ENCODE measurements around the gene SUMO3.

The SUMO3 gene

DNA sequence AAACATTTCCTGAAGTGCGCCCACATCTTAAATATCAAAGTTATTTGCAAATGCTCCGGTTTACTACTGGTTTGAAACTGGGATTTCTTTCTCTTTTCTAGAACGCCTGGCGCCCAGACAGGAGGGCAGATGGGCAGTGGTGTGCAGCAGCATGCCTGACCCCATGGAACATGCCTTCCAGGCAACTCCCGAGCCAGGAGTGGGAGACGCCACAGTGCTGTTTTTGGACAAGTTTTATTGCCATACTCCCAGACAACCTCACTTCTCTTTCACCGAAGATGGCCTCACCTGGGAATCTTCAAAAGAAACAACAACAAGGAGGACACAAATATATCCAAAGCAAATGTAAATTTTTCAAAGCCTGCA, 37.7 kb downstream of the SUMO3 start:
- no peak overlapping the region for H3K9ac ChIP-seq (ENCODE audit: low read length)
- H3K27me3 ChIP-seq (ENCODE audit: control insufficient read depth, insufficient read depth, low read length) = no peaks in the 10 kb centered on the region
- H3K4me3 ChIP-seq (ENCODE audit: low read length) = no peak overlapping the region
- H3K9me3 ChIP-seq (ENCODE audit: control insufficient read depth, low read depth, low read length) = no peaks in the 10 kb centered on the region
- H3K36me3 ChIP-seq (ENCODE audit: control insufficient read depth, low read depth, low read length) = peaks cover 26% of the 10 kb centered on the region
- H3K27ac ChIP-seq (ENCODE audit: low read length) = no peak overlapping the region
- H3K4me1 ChIP-seq (ENCODE audit: control insufficient read depth, low read depth, low read length) = no peaks in the 10 kb centered on the region

DNA sequence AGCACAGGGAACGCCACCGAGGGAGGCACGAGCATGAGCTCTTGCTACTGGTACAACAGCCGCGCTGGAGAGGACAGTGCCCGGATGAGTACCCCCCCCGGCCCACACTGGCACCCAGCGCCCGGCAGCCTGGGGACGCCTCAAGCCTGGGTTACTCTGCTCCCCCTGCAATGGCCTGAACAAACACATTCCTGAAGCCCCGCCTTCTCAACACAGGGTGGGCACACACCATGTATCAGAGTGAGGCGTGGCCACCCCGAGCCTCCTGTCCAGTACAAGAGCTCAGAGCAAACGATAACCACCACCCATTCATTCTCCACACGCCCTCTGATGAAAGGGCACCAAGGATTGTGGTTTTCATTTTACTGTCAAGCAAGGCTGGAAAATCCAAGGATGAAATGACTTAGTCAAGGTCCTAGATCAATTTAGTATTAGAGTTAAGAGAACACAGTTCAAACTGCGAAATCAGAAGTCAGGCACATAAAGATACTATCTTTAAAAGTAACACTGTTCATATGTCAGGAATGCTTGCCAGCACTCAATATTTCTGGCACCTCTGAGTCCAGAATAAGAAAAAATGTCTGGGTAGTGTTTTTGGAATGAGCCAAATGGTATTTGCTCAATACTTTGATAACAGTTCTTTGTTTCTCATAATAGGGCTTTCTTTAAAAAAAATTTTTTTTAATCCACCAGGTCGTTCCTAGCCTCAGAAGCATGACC, 38.3 kb downstream of the SUMO3 start:
- Histone ChIP-seq H3K36me3 (ENCODE audit: control insufficient read depth, low read depth, low read length) (peaks cover 29% of the 10 kb centered on the region), H3K9me3 (ENCODE audit: control insufficient read depth, low read depth, low read length) (no peaks in the 10 kb centered on the region), H3K4me3 (ENCODE audit: low read length) (no peak overlapping the region), H3K4me1 (ENCODE audit: control insufficient read depth, low read depth, low read length) (no peaks in the 10 kb centered on the region), H3K27me3 (ENCODE audit: control insufficient read depth, insufficient read depth, low read length) (no peaks in the 10 kb centered on the region), H3K9ac (ENCODE audit: low read length) (no peak overlapping the region), H3K27ac (ENCODE audit: low read length) (no peak overlapping the region)

DNA sequence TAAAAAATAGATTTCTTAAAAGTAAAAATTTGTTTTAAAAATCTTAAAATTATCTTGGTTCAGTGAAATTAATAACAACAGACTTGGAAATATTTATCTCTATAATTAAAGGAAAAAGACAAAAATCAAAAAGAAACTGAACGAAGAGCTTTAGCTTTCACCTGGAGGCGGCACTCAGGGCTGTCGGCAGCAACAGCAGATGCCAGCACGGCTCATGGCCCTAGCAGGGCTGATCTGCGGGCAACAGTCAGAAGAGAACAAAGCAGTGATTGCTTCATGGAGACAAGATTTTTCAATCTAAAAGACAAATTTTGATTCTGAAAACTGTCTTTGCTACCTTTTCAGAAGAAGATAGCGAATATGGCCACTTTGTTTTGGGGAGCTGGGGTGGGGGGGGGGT, 38.9 kb downstream of the SUMO3 start:
- no peaks in the 10 kb centered on the region for H3K4me1 ChIP-seq (ENCODE audit: control insufficient read depth, low read depth, low read length)
- no peak overlapping the region for H3K27ac ChIP-seq (ENCODE audit: low read length)
- H3K4me3 ChIP-seq (ENCODE audit: low read length) = no peak overlapping the region
- peaks cover 34% of the 10 kb centered on the region for H3K36me3 ChIP-seq (ENCODE audit: control insufficient read depth, low read depth, low read length)
- H3K27me3 ChIP-seq (ENCODE audit: control insufficient read depth, insufficient read depth, low read length) = no peaks in the 10 kb centered on the region
- H3K9ac ChIP-seq (ENCODE audit: low read length) = no peak overlapping the region
- no peaks in the 10 kb centered on the region for H3K9me3 ChIP-seq (ENCODE audit: control insufficient read depth, low read depth, low read length)

DNA sequence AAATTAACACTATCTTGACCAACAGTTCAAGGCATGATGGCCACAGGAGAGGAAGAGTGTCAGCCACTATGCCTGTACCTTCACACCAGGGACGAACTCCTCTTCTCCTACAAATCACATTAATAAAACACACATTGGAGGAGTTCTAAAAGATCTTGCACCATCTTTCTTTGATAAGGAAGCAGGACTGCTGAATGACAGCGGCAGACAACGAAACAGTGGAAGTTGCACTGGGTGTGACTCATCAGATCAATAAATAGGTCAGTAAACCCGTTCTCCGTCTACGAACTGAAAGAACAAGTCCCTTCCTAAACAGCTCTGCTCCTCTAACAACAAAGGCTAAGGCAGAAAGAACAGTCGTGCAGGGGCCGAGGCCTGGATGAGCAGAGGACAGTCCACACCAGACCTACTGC, 39.4 kb downstream of the SUMO3 start:
- Histone ChIP-seq H3K27me3 (ENCODE audit: control insufficient read depth, insufficient read depth, low read length) (no peaks in the 10 kb centered on the region), H3K9ac (ENCODE audit: low read length) (no peak overlapping the region), H3K9me3 (ENCODE audit: control insufficient read depth, low read depth, low read length) (no peaks in the 10 kb centered on the region), H3K4me3 (ENCODE audit: low read length) (no peak overlapping the region), H3K27ac (ENCODE audit: low read length) (no peak overlapping the region), H3K4me1 (ENCODE audit: control insufficient read depth, low read depth, low read length) (no peaks in the 10 kb centered on the region), H3K36me3 (ENCODE audit: control insufficient read depth, low read depth, low read length) (peaks cover 39% of the 10 kb centered on the region)

DNA sequence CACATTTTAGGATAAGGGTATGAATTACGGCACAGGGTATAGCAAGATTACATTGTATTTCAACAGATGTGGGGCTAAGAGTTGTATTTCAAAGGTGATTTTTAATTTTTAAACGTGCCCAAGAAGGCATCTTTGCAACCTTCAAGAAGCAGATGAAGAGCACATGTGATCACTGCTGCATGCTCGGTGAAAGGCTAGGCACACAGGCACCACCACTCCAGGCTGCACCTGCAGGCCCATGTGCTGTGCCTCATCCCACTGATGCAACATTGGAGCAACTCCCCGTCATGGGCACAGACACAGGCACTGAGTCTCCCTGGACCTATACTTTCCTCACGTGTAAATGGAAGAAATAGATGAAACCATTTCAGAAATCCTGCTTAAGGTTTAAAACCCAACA, 39.8 kb downstream of the SUMO3 start:
- Histone ChIP-seq H3K9me3 (ENCODE audit: control insufficient read depth, low read depth, low read length) (no peaks in the 10 kb centered on the region), H3K27ac (ENCODE audit: low read length) (no peak overlapping the region), H3K4me1 (ENCODE audit: control insufficient read depth, low read depth, low read length) (no peaks in the 10 kb centered on the region), H3K36me3 (ENCODE audit: control insufficient read depth, low read depth, low read length) (peaks cover 43% of the 10 kb centered on the region), H3K27me3 (ENCODE audit: control insufficient read depth, insufficient read depth, low read length) (no peaks in the 10 kb centered on the region), H3K4me3 (ENCODE audit: low read length) (no peak overlapping the region), H3K9ac (ENCODE audit: low read length) (no peak overlapping the region)

DNA sequence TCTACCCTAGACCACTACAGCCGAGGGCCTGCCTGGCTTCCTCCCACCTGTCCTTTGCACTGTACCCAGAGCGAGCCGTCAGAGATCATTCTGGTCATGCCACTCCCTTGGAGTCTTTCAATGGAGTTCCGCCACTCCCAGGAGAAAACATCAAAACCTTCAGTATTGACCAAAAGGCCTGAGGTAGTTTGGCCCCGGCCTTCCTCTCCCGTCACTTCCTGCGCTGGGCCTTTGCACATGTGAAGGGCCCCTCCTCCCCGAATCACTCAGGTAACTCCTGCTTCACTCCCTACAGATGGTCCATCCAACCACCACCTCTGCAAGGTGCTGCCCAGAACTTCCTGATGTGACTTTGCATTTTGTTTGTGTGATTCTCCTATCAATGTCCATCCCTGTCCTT, 42.9 kb downstream of the SUMO3 start:
- H3K4me1 ChIP-seq (ENCODE audit: control insufficient read depth, low read depth, low read length) = no peaks in the 10 kb centered on the region
- no peak overlapping the region for H3K27ac ChIP-seq (ENCODE audit: low read length)
- no peak overlapping the region for H3K9ac ChIP-seq (ENCODE audit: low read length)
- H3K36me3 ChIP-seq (ENCODE audit: control insufficient read depth, low read depth, low read length) = peaks cover 69% of the 10 kb centered on the region
- no peaks in the 10 kb centered on the region for H3K27me3 ChIP-seq (ENCODE audit: control insufficient read depth, insufficient read depth, low read length)
- no peaks in the 10 kb centered on the region for H3K9me3 ChIP-seq (ENCODE audit: control insufficient read depth, low read depth, low read length)
- H3K4me3 ChIP-seq (ENCODE audit: low read length) = no peak overlapping the region

DNA sequence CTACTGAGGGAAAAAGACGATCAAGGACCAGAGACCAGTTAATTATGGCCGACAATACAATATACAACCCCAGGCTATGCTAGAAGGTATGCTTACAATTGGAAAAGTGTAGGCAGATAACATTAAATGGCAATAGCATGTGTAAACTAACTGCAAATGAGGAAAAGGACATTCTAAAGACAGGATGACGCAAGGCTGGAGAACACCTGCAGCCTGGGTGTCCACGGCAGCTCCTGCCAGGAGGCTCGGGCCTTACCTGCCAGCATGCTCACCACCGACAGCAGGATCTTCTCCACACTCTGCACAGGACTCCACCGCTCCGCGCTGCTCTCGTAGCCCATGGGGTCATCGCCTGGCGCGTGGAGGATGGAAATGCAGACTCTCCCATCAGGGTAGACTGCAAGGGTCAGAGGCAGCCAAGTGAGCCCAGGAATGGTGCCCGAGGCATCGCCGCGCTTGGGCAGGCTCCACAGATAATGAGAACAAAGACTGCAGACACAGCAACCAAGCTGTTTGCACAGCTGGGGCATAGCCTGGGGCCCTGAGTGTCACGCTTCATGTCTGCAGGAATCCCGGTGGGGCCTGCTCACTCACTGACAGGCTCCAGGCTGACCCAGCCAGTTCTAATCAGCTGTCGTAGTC, 44.5 kb downstream of the SUMO3 start:
- H3K4me3 ChIP-seq (ENCODE audit: low read length) = no peak overlapping the region
- no peak overlapping the region for H3K9ac ChIP-seq (ENCODE audit: low read length)
- no peak overlapping the region for H3K27ac ChIP-seq (ENCODE audit: low read length)
- H3K4me1 ChIP-seq (ENCODE audit: control insufficient read depth, low read depth, low read length) = peaks cover 8% of the 10 kb centered on the region
- no peaks in the 10 kb centered on the region for H3K9me3 ChIP-seq (ENCODE audit: control insufficient read depth, low read depth, low read length)
- no peaks in the 10 kb centered on the region for H3K27me3 ChIP-seq (ENCODE audit: control insufficient read depth, insufficient read depth, low read length)
- peaks cover 71% of the 10 kb centered on the region for H3K36me3 ChIP-seq (ENCODE audit: control insufficient read depth, low read depth, low read length)

DNA sequence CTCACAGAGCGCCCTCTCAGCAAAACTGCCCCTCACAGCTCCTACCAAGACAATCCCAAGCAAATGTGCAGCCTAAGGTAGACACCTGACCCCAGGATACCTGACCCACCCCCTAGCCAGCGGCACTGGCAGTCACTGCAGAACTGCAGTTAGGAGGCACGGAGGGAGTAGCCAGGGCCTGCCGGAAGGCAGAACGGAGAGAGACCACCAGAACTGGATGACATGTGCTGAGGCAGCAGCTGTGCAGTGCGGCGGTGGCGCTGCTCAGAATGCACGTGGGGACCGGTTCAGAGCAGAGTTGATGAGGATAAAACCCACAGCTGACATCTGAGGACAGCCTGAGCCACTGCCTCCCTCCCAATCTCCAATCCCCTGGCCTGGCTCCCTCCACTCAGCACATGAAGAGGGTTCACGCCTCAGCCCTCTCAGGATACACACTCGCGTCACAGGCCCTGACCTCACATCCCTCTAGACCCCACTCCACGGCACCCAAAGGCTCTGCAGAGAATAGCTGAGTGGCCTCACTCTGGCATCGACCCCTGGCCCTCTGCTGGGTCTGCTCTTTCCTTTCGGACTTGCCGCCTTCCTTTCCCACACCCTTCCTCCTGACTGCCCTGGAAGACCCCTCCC, 45.9 kb downstream of the SUMO3 start:
- no peaks in the 10 kb centered on the region for H3K27me3 ChIP-seq (ENCODE audit: control insufficient read depth, insufficient read depth, low read length)
- no peaks in the 10 kb centered on the region for H3K9me3 ChIP-seq (ENCODE audit: control insufficient read depth, low read depth, low read length)
- H3K4me1 ChIP-seq (ENCODE audit: control insufficient read depth, low read depth, low read length) = peaks cover 15% of the 10 kb centered on the region
- no peak overlapping the region for H3K9ac ChIP-seq (ENCODE audit: low read length)
- peaks cover 67% of the 10 kb centered on the region for H3K36me3 ChIP-seq (ENCODE audit: control insufficient read depth, low read depth, low read length)
- no peak overlapping the region for H3K4me3 ChIP-seq (ENCODE audit: low read length)
- H3K27ac ChIP-seq (ENCODE audit: low read length) = no peak overlapping the region

DNA sequence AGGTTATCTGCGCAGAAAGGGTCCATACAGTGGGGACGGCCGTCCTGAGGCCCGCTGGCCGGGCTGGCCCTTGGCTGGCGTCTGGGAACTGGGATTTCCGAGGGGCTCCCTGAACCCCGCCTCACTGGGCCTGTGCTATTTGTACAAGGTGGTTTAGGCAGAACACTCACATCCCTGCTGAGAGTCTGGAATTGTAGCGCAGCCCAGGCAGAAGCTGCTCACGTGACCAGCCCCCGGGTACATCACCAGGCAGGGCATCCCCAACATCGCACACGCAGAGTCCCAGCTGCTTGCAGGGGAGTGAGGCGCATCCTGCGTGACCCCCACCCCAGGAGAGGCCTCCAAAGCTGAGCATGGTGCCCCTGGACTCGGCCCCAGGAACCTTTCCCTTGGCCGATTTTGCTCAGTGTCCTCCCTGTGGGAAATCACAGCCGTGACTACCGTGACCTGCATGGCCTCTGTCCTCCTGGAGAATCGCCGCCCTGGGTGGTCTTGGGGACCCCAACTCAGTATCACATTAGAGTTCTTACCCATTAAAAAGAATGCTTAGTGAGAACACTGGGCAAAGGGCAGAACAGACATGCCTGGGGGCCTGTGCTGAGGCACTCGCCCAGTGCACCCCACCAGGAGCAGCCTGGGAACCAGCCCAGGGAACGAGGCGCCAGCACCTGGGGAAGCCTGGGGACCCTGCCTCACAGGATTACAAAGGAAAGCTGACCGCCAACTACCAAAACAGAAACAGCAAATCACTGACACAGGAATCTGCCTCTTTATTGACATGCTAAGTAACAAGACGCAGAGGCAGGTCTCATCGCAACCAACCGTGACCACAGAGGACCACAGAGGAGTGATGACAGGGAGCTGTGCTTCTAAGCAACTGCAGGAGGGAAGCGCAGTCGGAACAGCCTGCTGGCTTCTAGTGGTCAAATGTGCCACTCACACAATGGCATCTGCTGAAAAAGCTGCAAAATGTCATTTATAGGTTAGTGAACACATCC, 49.7 kb downstream of the SUMO3 start:
- Histone ChIP-seq H3K4me3 (ENCODE audit: low read length) (no peak overlapping the region), H3K27me3 (ENCODE audit: control insufficient read depth, insufficient read depth, low read length) (no peaks in the 10 kb centered on the region), H3K9me3 (ENCODE audit: control insufficient read depth, low read depth, low read length) (no peaks in the 10 kb centered on the region), H3K4me1 (ENCODE audit: control insufficient read depth, low read depth, low read length) (peaks cover 20% of the 10 kb centered on the region), H3K9ac (ENCODE audit: low read length) (no peak overlapping the region), H3K27ac (ENCODE audit: low read length) (no peak overlapping the region), H3K36me3 (ENCODE audit: control insufficient read depth, low read depth, low read length) (peaks cover 33% of the 10 kb centered on the region)

DNA sequence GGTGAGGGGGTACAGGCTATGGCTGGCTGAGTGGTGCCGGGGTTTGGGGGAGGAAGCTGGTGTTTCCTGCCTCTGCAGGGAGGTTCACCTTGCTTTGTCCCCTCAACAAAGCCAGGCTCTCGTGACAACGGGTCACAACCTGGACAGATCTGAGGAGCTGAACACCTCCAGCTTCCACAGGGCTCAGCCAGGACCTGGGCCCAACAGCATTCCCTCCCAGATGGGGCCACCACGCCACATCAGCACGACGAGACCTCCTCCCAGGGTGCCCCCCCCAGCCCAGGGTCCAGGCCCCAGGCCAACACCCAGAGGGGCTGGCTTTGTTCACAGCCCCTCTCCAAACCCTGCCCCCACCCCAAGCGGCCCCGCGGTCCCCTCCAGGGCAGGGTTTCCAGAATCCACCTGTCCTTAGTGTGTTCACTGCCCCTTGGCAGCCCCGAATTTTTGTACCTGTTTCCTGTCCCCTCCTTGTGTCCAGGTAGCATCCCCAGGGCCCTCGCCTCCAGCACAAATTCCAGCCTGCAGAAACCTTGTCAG, 51.0 kb downstream of the SUMO3 start:
- Histone ChIP-seq H3K9ac (ENCODE audit: low read length) (no peak overlapping the region), H3K27me3 (ENCODE audit: control insufficient read depth, insufficient read depth, low read length) (no peaks in the 10 kb centered on the region), H3K4me1 (ENCODE audit: control insufficient read depth, low read depth, low read length) (peaks cover 20% of the 10 kb centered on the region), H3K9me3 (ENCODE audit: control insufficient read depth, low read depth, low read length) (no peaks in the 10 kb centered on the region), H3K27ac (ENCODE audit: low read length) (no peak overlapping the region), H3K36me3 (ENCODE audit: control insufficient read depth, low read depth, low read length) (peaks cover 22% of the 10 kb centered on the region), H3K4me3 (ENCODE audit: low read length) (no peak overlapping the region)
